Heart left ventricle (tissue), 16 donors: ENCODE data around the gene PCDH15. TPM values are rescaled to one million over a fixed set of nuclear protein-coding genes. Genes with fewer than 3 reads are reported as not detected.

Source experiments
- ATAC-seq, 4 donors: fragments of 200-7000 bp; cut with Tn5 transposase; one replicate each; pipeline ENCODE4 v1.9.1; 2020 to 2022; ENCODE audit warnings: moderate library complexity in 4 of 4, mild to moderate bottlenecking in 3 of 4, moderate number of reproducible peaks in 1 of 4
- DNase-seq, 5 donors: peaks; one replicate each; pipeline ENCODE4 v3.0.0-alpha.2; 2020
- H3K27ac ChIP-seq, 12 donors: fragments of 200-600 bp; sonication (generic) in 4 of 12; one replicate each; pipeline versions ENCODE4 v1.5.0 to v1.8.0; 2016 to 2022; ENCODE audit warnings: mild to moderate bottlenecking in 2 of 12
- H3K27me3 ChIP-seq, 9 donors: fragments of 200-600 bp; sonication (generic) in 2 of 9; one replicate each; pipeline versions ENCODE4 v1.5.1 to v1.8.0; 2016 to 2022; ENCODE audit warnings: mild to moderate bottlenecking in 3 of 9
- H3K36me3 ChIP-seq, 9 donors: fragments of 200-600 bp; sonication (generic) in 2 of 9; one replicate each; pipeline versions ENCODE4 v1.5.0 to v1.8.0; 2018 to 2022; ENCODE audit warnings: mild to moderate bottlenecking in 2 of 9
- H3K4me1 ChIP-seq, 12 donors: fragments of 200-600 bp; sonication (generic) in 4 of 12; one replicate each; pipeline versions ENCODE4 v1.5.0 to v1.8.0; 2016 to 2022; ENCODE audit warnings: mild to moderate bottlenecking in 3 of 12
- H3K4me3 ChIP-seq, 12 donors: fragments of 200-600 bp; sonication (generic) in 4 of 12; one replicate each; pipeline versions ENCODE4 v1.5.0 to v1.8.0; 2017 to 2022; ENCODE audit warnings: mild to moderate bottlenecking in 9 of 12, moderate library complexity in 4 of 12
- H3K9me3 ChIP-seq, 12 donors: fragments of 200-600 bp; sonication (generic) in 4 of 12; one replicate each; pipeline versions ENCODE4 v1.5.0 to v1.8.0; 2016 to 2022; ENCODE audit warnings: mild to moderate bottlenecking in 1 of 12
- CTCF ChIP-seq, 12 donors: fragments of 200-600 bp; sonication (generic) in 4 of 12; IDR thresholded peaks; one replicate each; pipeline versions ENCODE4 v1.5.0 to v1.8.0; 2018 to 2022; ENCODE audit warnings: antibody characterized with exemption in 12 of 12, mild to moderate bottlenecking in 5 of 12
- POLR2A ChIP-seq, 2 donors: fragments of 450-650 bp; IDR thresholded peaks; one replicate each; pipeline ENCODE4 v1.6.1; 2017; ENCODE audit warnings: antibody characterized with exemption in 2 of 2, mild to moderate bottlenecking in 2 of 2, moderate library complexity in 2 of 2
- WGBS, 4 donors: extraction: QIAGEN DNeasy Blood & Tissue Kit in 2 of 4; methylation state at CpG; one replicate each; pipeline versions ENCODE4 v1.1.5 to v1.1.7; 2013 to 2018; 5-methylcytosine and 5-hydroxymethylcytosine counted together
- intact Hi-C, 10 donors: fragments of 100-400 bp; cut with DNase I; formaldehyde crosslinking; loops; one replicate each; pipeline versions ENCODE4 v1.11.1 to v1.14.2; 2022
- polyA plus RNA-seq, 2 donors: library from polyadenylated mRNA; stranded (reverse); fragments of 200-250 nt; gene quantifications; one replicate each; pipeline ENCODE4 v1.2.3, GENCODE V29; 2013
- total RNA-seq, 9 donors: library from RNA; depleted of rRNA in 2 of 9; stranded (reverse); fragments of >200 nt in 2 of 9; fragmentation: NEBNext Ultra II Directional in 3 of 9; extraction: Animal tissue kit (Norgen Biotek cat#: 25700) in 3 of 9; gene quantifications; one replicate each; pipeline versions ENCODE4 v1.1.0 to v1.2.4, GENCODE V29; 2016 to 2023
- donor health status: ischemic (EF 13 %, LVEDD 7.1; RV severe dilation, severe dysfunction).
- donor health status: healthy with polysubstance abuse.
- donor health status: DM: no; HTN: yes; CAD: no.
- donor health status: DM: no; HTN: no; CAD: no.
- donor health status: ischemic (EF 25% LVEDD 6.9; RV normal size, moderate dysfunction).
- donor health status: ischemic (EF 25% LVEDD 5.7; RV mildly dilated, moderate dysfunction).
- donor health status: healthy.
- donor health status: DM: yes; HTN: yes; CAD: no.
- donor health status: ischemic (EF 35%, LVEDD 5.7; RV mildly dilated, moderate dysfunction).
- donor health status: nonischemic (EF 11% LVEDD 7.7; RV severe dilation, severe dysfunction).
- donor health status: DM: yes; HTN: yes; CAD: no.
- donor health status: PGD.
- donor health status: ischemic (EF 29% LVEDD 5.4; RV normal size, mild dysfunction).
- donor health status: nonischemic (EF 23%, LVEDD 6.1; RV moderate dilation, normal function).

Gene PCDH15
- total and polyA plus RNA-seq, 11 donors: 0.04 to 0.93 (median 0.13) TPM; not detected in 3

- DNase-seq: no peak
- intact Hi-C loops: no loop called here
- no peak for ATAC-seq
- H3K9me3 ChIP-seq: no peaks in the 10 kb centered on the region
- TF ChIP-seq POLR2A (IDR thresholded peaks at IDR 0.05) (no peak), CTCF (IDR thresholded peaks at IDR 0.05) (no peak)
- H3K36me3 ChIP-seq: no peaks in the 10 kb centered on the region
- H3K4me3 ChIP-seq: no peak overlapping the region
- no peak overlapping the region for H3K27ac ChIP-seq
- 79 to 92% (median 85%) methylated on average over 1 of the region's 1 CpG for WGBS, 4 donors
- H3K27me3 ChIP-seq: no peaks in the 10 kb centered on the region
- H3K4me1 ChIP-seq: no peaks in the 10 kb centered on the region
These were observed 733.7 kb downstream of the PCDH15 start for GRCh38 chr10:54067361-54067760.

- ATAC-seq: no peak
- Histone ChIP-seq H3K9me3 (no peaks in the 10 kb centered on the region), H3K4me3 (no peak overlapping the region), H3K27ac (no peak overlapping the region), H3K4me1 (no peaks in the 10 kb centered on the region), H3K36me3 (no peaks in the 10 kb centered on the region), H3K27me3 (no peaks in the 10 kb centered on the region)
- intact Hi-C loops: no loop called here
- no peak for DNase-seq
- TF ChIP-seq CTCF (IDR thresholded peaks at IDR 0.05) (no peak), POLR2A (IDR thresholded peaks at IDR 0.05) (no peak)
These were observed 734.4 kb downstream of the PCDH15 start for GRCh38 chr10:54066646-54067045.

GRCh38 chr10:54065106-54065505, 735.9 kb downstream of the PCDH15 start:
- H3K4me3 ChIP-seq: no peak overlapping the region
- no peak for TF ChIP-seq CTCF (IDR thresholded peaks at IDR 0.05)
- DNase-seq (no peak), ATAC-seq (no peak)
- H3K27ac ChIP-seq: no peak overlapping the region
- H3K27me3 ChIP-seq: no peaks in the 10 kb centered on the region
- no peaks in the 10 kb centered on the region for H3K36me3 ChIP-seq
- H3K9me3 ChIP-seq: no peaks in the 10 kb centered on the region
- intact Hi-C loops: no loop called here
- H3K4me1 ChIP-seq: no peaks in the 10 kb centered on the region

- DNase-seq (no peak), ATAC-seq (no peak)
- Histone ChIP-seq H3K9me3 (no peaks in the 10 kb centered on the region), H3K27me3 (no peaks in the 10 kb centered on the region), H3K36me3 (no peaks in the 10 kb centered on the region), H3K4me1 (no peaks in the 10 kb centered on the region), H3K27ac (no peak overlapping the region), H3K4me3 (no peak overlapping the region)
- 74 to 98% (median 81%) methylated on average over 4 to 5 of the region's 5 CpGs for WGBS, 4 donors
- no peak for TF ChIP-seq CTCF (IDR thresholded peaks at IDR 0.05)
- TF ChIP-seq POLR2A (IDR thresholded peaks at IDR 0.05): no peak
- intact Hi-C loops: no loop called here
These were observed 736.8 kb downstream of the PCDH15 start for GRCh38 chr10:54064215-54064614.
